Gastrocnemius medialis (tissue), 4 donors: Measurements from ENCODE around the gene CLCF1. TPM values are rescaled to one million over a fixed set of nuclear protein-coding genes. Genes with fewer than 3 reads are reported as not detected.

Source experiments
- ATAC-seq, 2 donors: fragments of 150-250 bp; one replicate each; pipeline ENCODE4 v1.9.1; 2016
- DNase-seq, 2 donors: peaks; one replicate each; pipeline ENCODE4 v3.0.0-alpha.2; 2019
- H3K27ac ChIP-seq, 4 donors: fragments of 200-600 bp; sonication (generic); 1 replicate in 1 of 4; 2 replicates in 3 of 4; pipeline ENCODE4 v1.5.1; 2016 to 2018; ENCODE audit warnings: mild to moderate bottlenecking in 2 of 4, moderate library complexity in 1 of 4
- H3K27me3 ChIP-seq, 3 donors: fragments of 200-600 bp; sonication (generic) in 2 of 3; 1 replicate in 1 of 3; 2 replicates in 2 of 3; pipeline versions ENCODE4 v1.5.1 to v1.6.0; 2016 to 2019; ENCODE audit warnings: mild to moderate bottlenecking in 1 of 3, moderate library complexity in 1 of 3
- H3K36me3 ChIP-seq, 2 donors: fragments of 200-600 bp; sonication (generic) in 1 of 2; one replicate each; pipeline ENCODE4 v1.5.1; 2017 to 2018
- H3K4me1 ChIP-seq, 2 donors: fragments of 200-600 bp; sonication (generic) in 1 of 2; one replicate each; pipeline ENCODE4 v1.5.1; 2016 to 2017; ENCODE audit warnings: mild to moderate bottlenecking in 2 of 2
- H3K4me3 ChIP-seq, 4 donors: fragments of 200-600 bp; sonication (generic) in 3 of 4; 1 replicate in 1 of 4; 2 replicates in 3 of 4; pipeline ENCODE4 v1.5.1; 2016 to 2019; ENCODE audit warnings: mild to moderate bottlenecking in 2 of 4
- H3K9me3 ChIP-seq, 3 donors: fragments of 200-600 bp; sonication (generic) in 2 of 3; 1 replicate in 1 of 3; 2 replicates in 2 of 3; pipeline ENCODE4 v1.5.1; 2016 to 2019
- CTCF ChIP-seq, 5 experiments: fragments of 450-650 bp in 3 of 5; fragments of 200-600 bp in 2 of 5; sonication (generic) in 2 of 5; IDR thresholded peaks in 4 of 5; conservative IDR thresholded peaks in 1 of 5; 1 replicate in 4 of 5; 2 replicates in 1 of 5; pipeline ENCODE4 v1.5.1; 2016 to 2019; ENCODE audit warnings: antibody characterized with exemption in 5 of 5, mild to moderate bottlenecking in 3 of 5, moderate library complexity in 3 of 5
- POLR2A ChIP-seq, 2 donors: fragments of 450-650 bp; IDR thresholded peaks; one replicate each; pipeline ENCODE4 v1.6.1; 2017; ENCODE audit warnings: antibody characterized with exemption in 2 of 2, mild to moderate bottlenecking in 2 of 2, moderate library complexity in 2 of 2
- in situ Hi-C, 4 donors: fragments of 200-750 bp; cut with MboI; loops; one replicate each; pipeline versions ENCODE4 v1.15.0 to v1.8.0; 2017; ENCODE audit warnings: low sequenced_read_pairs in 4 of 4
- intact Hi-C: fragments of 100-400 bp; cut with DNase I; formaldehyde crosslinking; loops from one replicate; pipeline ENCODE4 v1.15.1; 2023; ENCODE audit warnings: low total_unique reads
- total RNA-seq, 4 donors: library from RNA; depleted of rRNA; stranded (reverse); fragments of >200 nt; gene quantifications; one replicate each; pipeline versions ENCODE4 v1.1.0 to v1.2.3, GENCODE V29; 2016

The CLCF1 gene
- total RNA-seq, 4 donors from 2014 or later, result 0.24 to 2.7 (median 0.91) TPM

DNA sequence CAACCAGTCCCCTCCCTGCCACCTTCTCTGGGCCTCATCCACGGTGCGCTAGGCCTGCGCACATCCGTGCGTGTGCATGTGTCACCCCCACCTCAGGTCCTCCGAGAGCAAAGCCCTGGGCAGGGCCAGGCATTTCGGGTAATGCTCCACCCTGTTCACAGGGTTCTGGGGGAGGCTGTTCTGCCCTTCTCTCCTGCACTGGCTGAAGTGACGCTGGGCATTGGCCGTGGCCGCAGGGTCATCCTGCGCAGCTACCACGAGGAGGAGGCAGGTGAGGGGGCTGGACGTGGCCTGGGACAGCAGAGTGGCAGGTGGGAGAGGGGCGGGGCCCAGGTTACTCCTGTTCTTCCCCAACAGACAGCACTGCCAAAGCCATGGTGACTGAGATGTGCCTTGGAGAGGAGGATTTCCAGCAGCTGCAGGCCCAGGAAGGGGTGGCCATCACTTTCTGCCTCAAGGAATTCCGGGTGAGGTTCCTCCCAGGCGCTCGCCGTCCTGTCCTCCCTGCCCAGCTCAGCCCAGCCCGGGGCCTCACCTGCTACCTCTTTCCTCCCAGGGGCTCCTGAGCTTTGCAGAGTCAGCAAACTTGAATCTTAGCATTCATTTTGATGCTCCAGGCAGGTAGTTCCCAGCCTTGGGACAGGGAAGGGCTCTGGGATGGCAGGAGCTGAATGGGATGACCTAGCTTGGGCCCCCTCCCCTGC is 22.3 kb upstream of the CLCF1 start:
- in situ Hi-C loops, result loop anchor here (10.0 kb wide), 2 partner anchors 79 to 109 kb away; partner anchors contain the start of genes CDK2AP2 (in 3 of the 4) and PITPNM1 (in 3 of the 4)
- ATAC-seq, result no peak
- intact Hi-C loops, result no loop called here
- Histone ChIP-seq H3K4me3 (no peak overlapping the region), H3K9me3 (no peaks in the 10 kb centered on the region), H3K4me1 (peaks cover 16 to 26% of the 10 kb centered on the region in 2 donors), H3K27me3 (no peaks in the 10 kb centered on the region), H3K36me3 (peaks cover 0 to 43% of the 10 kb centered on the region in 2 donors), H3K27ac (no peak overlapping the region)
- TF ChIP-seq CTCF (IDR thresholded peaks at IDR 0.05 in 4 of 5, conservative IDR thresholded peaks at IDR 0.05 in 1 of 5) (no peak), POLR2A (IDR thresholded peaks at IDR 0.05) (no peak)
- DNase-seq, result no peak

DNA sequence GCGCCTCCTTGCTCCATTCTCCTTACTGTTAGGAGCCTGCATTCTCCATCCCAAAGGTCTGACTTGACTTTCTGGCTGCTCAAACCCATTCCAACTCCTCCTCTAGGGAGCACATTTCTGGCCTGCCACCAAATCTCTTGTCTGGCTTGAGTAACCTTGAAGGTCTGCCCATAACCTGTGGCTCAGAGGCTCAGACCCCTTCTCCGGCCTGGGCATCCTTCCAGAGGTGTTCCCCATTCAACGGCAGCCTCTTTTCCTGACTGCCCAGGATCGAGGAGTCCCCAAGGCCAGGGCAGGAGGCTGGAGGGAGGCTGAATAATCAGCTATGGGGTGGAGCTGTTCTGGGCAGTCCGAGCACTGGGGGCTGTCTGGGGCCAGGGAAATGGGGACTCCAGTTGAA is 20.6 kb upstream of the CLCF1 start:
- TF ChIP-seq POLR2A (IDR thresholded peaks at IDR 0.05), result no peak
- no peak for TF ChIP-seq CTCF (IDR thresholded peaks at IDR 0.05 in 4 of 5, conservative IDR thresholded peaks at IDR 0.05 in 1 of 5)
- no peak for DNase-seq
- Histone ChIP-seq H3K4me3 (no peak overlapping the region), H3K4me1 (peaks cover 5 to 18% of the 10 kb centered on the region in 2 donors), H3K9me3 (no peaks in the 10 kb centered on the region), H3K27ac (no peak overlapping the region), H3K27me3 (no peaks in the 10 kb centered on the region), H3K36me3 (peaks cover 0 to 31% of the 10 kb centered on the region in 2 donors)
- in situ Hi-C loops, result loop anchor here (10.0 kb wide), 2 partner anchors 81 to 111 kb away; partner anchors contain the start of genes CDK2AP2 (in 3 of the 4) and PITPNM1 (in 3 of the 4)
- intact Hi-C loops, result no loop called here
- ATAC-seq, result no peak

GRCh38 chr11:67393437-67393836 is 20.0 kb upstream of the CLCF1 start:
- in situ Hi-C loops (loop anchor here (10.0 kb wide), 2 partner anchors 81 to 111 kb away; partner anchors contain the start of genes CDK2AP2 (in 3 of the 4) and PITPNM1 (in 3 of the 4)), intact Hi-C loops (no loop called here)
- H3K9me3 ChIP-seq, result no peaks in the 10 kb centered on the region
- H3K4me3 ChIP-seq, result no peak overlapping the region
- no peak overlapping the region for H3K27ac ChIP-seq
- DNase-seq (no peak), ATAC-seq (no peak)
- peaks cover 0 to 26% of the 10 kb centered on the region in 2 donors for H3K36me3 ChIP-seq
- no peaks in the 10 kb centered on the region for H3K27me3 ChIP-seq
- peaks cover 5 to 18% of the 10 kb centered on the region in 2 donors for H3K4me1 ChIP-seq
- TF ChIP-seq POLR2A (IDR thresholded peaks at IDR 0.05) (no peak), CTCF (IDR thresholded peaks at IDR 0.05 in 4 of 5, conservative IDR thresholded peaks at IDR 0.05 in 1 of 5) (no peak)

DNA sequence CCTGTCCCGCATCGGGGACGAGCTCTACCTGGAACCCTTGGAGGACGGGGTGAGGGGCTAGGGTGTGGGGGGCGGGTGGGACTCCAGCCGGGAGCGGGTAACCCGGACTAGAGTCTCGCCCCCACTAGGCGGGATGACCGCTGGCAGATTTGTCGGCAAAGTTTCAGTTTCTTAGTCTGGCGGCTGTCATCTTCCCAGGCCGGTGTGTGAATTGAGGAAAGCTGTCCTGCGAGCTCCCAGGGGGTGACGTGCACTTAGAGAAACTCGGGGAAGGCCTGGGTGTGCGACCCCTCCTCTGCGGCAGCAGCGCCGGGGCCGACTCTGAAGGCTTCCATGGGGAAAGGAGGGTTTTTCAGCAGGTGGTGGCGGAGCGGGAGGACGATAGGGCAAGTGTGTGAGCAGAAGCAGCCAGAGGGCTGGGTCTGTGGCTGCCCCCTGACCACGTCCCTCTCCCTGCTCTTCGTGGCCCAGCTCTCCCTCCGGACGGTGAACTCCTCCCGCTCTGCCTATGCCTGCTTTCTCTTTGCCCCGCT is 18.9 kb upstream of the CLCF1 start:
- Histone ChIP-seq H3K36me3 (peaks cover 0 to 14% of the 10 kb centered on the region in 2 donors), H3K27me3 (no peaks in the 10 kb centered on the region), H3K27ac (peak overlapping the region; percentile 79 to 89 (median 86)), H3K4me1 (peaks cover 5 to 16% of the 10 kb centered on the region in 2 donors), H3K9me3 (no peaks in the 10 kb centered on the region), H3K4me3 (peak overlapping the region; percentile 59 to 83 (median 74))
- DNase-seq (no peak), ATAC-seq (no peak)
- in situ Hi-C loops (loop anchor here (10.0 kb wide), 2 partner anchors 83 to 113 kb away; partner anchors contain the start of genes CDK2AP2 (in 3 of the 4) and PITPNM1 (in 3 of the 4)), intact Hi-C loops (no loop called here)
- TF ChIP-seq POLR2A (IDR thresholded peaks at IDR 0.05) (no peak), CTCF (IDR thresholded peaks at IDR 0.05 in 4 of 5, conservative IDR thresholded peaks at IDR 0.05 in 1 of 5) (no peak)
